Neural progenitor cell (in vitro differentiated cells): ENCODE data around the gene RAB15. TPM values are rescaled to one million over a fixed set of nuclear protein-coding genes. Genes with fewer than 3 reads are reported as not detected.

Experiments
- DNase-seq: peaks from one replicate; pipeline ENCODE4 v3.0.0-alpha.2; 2016; ENCODE audit warnings: low spot score
- H2AFZ ChIP-seq: fragments of 200-600 bp; sonication (generic); replicated peaks from 2 replicates; pipeline ENCODE4 v1.6.1; 2016; ENCODE audit warnings: antibody characterized with exemption
- H3F3A ChIP-seq: fragments of 200-600 bp; sonication (generic); 2 replicates; pipeline ENCODE4 v1.6.1; 2016; ENCODE audit warnings: antibody characterized with exemption, low read depth
- H3K27ac ChIP-seq: fragments of 200-600 bp; sonication (generic); 2 replicates; pipeline ENCODE4 v1.5.1; 2016; ENCODE audit warnings: mild to moderate bottlenecking
- H3K27me3 ChIP-seq: fragments of 200-600 bp; sonication (generic); 2 replicates; pipeline ENCODE4 v1.6.1; 2016; ENCODE audit warnings: mild to moderate bottlenecking, moderate library complexity
- H3K36me3 ChIP-seq: fragments of 200-600 bp; sonication (generic); 2 replicates; pipeline ENCODE4 v1.5.1; 2016
- H3K4me1 ChIP-seq: fragments of 200-600 bp; sonication (generic); 2 replicates; pipeline ENCODE4 v1.6.1; 2016; ENCODE audit warnings: mixed run types
- H3K4me2 ChIP-seq: fragments of 200-600 bp; sonication (generic); 2 replicates; pipeline ENCODE4 v1.6.1; 2016
- H3K4me3 ChIP-seq: fragments of 200-600 bp; sonication (generic); 2 replicates; pipeline ENCODE4 v1.5.1; 2016
- H3K79me2 ChIP-seq: fragments of 200-600 bp; sonication (generic); 2 replicates; pipeline ENCODE4 v1.6.1; 2016; ENCODE audit warnings: low read depth
- H3K9ac ChIP-seq: fragments of 200-600 bp; sonication (generic); 2 replicates; pipeline ENCODE4 v1.6.1; 2016
- H3K9me3 ChIP-seq: fragments of 200-600 bp; sonication (generic); 2 replicates; pipeline ENCODE4 v1.5.1; 2016; ENCODE audit warnings: low read depth
- H4K20me1 ChIP-seq: fragments of 200-600 bp; sonication (generic); 2 replicates; pipeline ENCODE4 v1.6.1; 2016; ENCODE audit warnings: low read depth
- H3K27ac Mint-ChIP-seq: 3 replicates; pipeline ENCODE4 v1.8.0; 2021; ENCODE audit warnings: mixed read lengths
- H3K27me3 Mint-ChIP-seq: 2 replicates; pipeline ENCODE4 v1.8.0; 2022; ENCODE audit warnings: low read depth, mild to moderate bottlenecking, inconsistent platforms, moderate library complexity, mixed read lengths; ENCODE audit not compliant: insufficient read depth
- H3K36me3 Mint-ChIP-seq: 3 replicates; pipeline ENCODE4 v1.8.0; 2021; ENCODE audit warnings: mixed read lengths
- H3K4me1 Mint-ChIP-seq: 3 replicates; pipeline ENCODE4 v1.8.0; 2021; ENCODE audit warnings: mixed read lengths
- H3K4me3 Mint-ChIP-seq: 3 replicates; pipeline ENCODE4 v1.8.0; 2021; ENCODE audit warnings: mild to moderate bottlenecking, moderate library complexity, mixed read lengths
- H3K9me3 Mint-ChIP-seq: 3 replicates; pipeline ENCODE4 v1.8.0; 2020; ENCODE audit warnings: mixed read lengths
- CTCF ChIP-seq: fragments of 200-600 bp; sonication (generic); IDR thresholded peaks from 2 replicates; pipeline ENCODE4 v1.5.1; 2017; ENCODE audit warnings: antibody characterized with exemption, mild to moderate bottlenecking
- EZH2 ChIP-seq: fragments of 200-600 bp; sonication (generic); IDR thresholded peaks from 2 replicates; pipeline ENCODE4 v1.6.1; 2017; ENCODE audit warnings: antibody characterized with exemption, mild to moderate bottlenecking, moderate library complexity
- EZH2phosphoT487 ChIP-seq: fragments of 200-600 bp; sonication (generic); IDR thresholded peaks from 2 replicates; pipeline ENCODE4 v1.6.1; 2017; ENCODE audit warnings: antibody characterized with exemption
- total RNA-seq: library from RNA; depleted of rRNA; stranded (reverse); fragments of >200 nt; gene quantifications from 2 replicates; pipeline ENCODE4 v1.2.3, GENCODE V29; 2015; ENCODE audit warnings: low replicate concordance

Gene RAB15
- total RNA-seq, 1 donor from 2014 or later, result 12.2 TPM

DNA sequence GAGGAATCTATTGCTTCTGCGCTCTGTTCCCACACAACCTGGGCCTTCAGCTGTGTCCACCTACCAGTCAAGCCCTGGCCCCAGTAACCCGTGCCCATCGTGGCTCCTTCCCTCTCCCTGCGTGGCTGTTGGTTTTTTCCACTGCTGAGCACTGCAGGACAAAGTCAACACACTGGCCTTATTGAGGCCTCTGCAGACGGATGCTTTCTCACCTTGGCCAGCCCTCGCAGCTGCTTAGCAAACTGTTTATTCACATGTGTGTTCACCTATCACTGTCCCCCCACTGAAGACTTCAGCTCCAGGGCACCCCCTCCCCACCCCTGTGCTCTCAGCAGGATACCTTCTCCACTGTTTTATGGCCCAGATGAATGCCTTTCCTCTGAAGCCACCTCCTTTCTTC is 16.8 kb downstream of the RAB15 start:
- no peak overlapping the region for H2AFZ ChIP-seq
- no peaks in the 10 kb centered on the region for H3K27me3 ChIP-seq
- H3K36me3 ChIP-seq, result no peaks in the 10 kb centered on the region
- no peak overlapping the region for H3K9ac ChIP-seq
- H3K4me1 ChIP-seq, result peaks cover 4% of the 10 kb centered on the region
- no peaks in the 10 kb centered on the region for H3F3A ChIP-seq
- no peaks in the 10 kb centered on the region for H3K4me1 Mint-ChIP-seq
- H3K36me3 Mint-ChIP-seq, result peaks cover 5% of the 10 kb centered on the region
- no peak overlapping the region for H3K4me3 ChIP-seq
- H3K4me3 Mint-ChIP-seq, result no peak overlapping the region
- no peak overlapping the region for H3K27ac Mint-ChIP-seq
- H3K27me3 Mint-ChIP-seq, result no peaks in the 10 kb centered on the region
- peaks cover 5% of the 10 kb centered on the region for H4K20me1 ChIP-seq
- H3K9me3 ChIP-seq, result no peaks in the 10 kb centered on the region
- H3K27ac ChIP-seq, result no peak overlapping the region
- no peaks in the 10 kb centered on the region for H3K79me2 ChIP-seq
- no peaks in the 10 kb centered on the region for H3K9me3 Mint-ChIP-seq
- TF ChIP-seq EZH2 (no peak), CTCF (no peak), EZH2phosphoT487 (no peak)
- DNase-seq, result no peak
- H3K4me2 ChIP-seq, result no peak overlapping the region

DNA sequence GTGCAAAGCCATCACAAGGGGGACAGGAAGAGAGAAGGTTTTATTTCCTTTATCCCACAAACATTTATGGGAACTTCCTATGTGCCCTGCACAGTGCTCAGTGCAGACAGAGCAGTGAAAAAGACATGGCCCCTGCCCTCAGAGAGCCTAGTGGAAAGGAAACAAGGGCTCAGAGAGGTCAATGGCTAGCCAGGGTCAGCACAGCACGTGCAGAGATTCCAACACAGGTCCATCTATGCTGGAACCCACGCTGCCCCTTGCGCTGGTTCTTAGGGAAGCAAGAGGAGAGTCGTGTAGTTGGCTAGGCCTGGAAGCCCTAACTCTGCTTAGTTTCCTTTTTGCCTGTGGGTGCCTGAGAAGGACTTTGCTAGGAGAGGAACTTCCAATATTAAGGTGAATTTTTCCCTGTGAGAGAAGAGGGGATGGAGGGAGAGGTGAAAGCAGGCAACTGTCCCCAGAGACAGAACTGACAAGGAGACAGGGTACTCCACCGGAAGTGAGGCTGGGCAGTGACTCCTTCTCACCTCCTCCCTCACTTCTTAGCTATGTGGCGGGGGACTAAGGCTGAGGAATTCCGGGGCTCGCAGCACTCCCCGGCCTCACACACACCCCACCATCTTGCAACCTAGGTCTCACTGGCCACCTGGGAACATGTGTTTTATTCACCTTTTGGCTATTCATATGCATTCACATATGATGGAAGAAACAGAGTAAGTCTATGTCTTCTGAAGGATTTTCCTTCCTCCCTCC is 17.5 kb downstream of the RAB15 start:
- TF ChIP-seq CTCF (no peak), EZH2phosphoT487 (no peak), EZH2 (no peak)
- Histone ChIP-seq H3K4me3 (no peak overlapping the region), H3K4me2 (no peak overlapping the region), H3K4me1 (no peaks in the 10 kb centered on the region), H2AFZ (no peak overlapping the region), H3F3A (no peaks in the 10 kb centered on the region), H3K27ac (no peak overlapping the region), H3K9ac (no peak overlapping the region), H3K9me3 (no peaks in the 10 kb centered on the region), H4K20me1 (peaks cover 5% of the 10 kb centered on the region), H3K79me2 (no peaks in the 10 kb centered on the region), H3K36me3 (no peaks in the 10 kb centered on the region), H3K27me3 (no peaks in the 10 kb centered on the region)
- no peak overlapping the region for H3K4me3 Mint-ChIP-seq
- H3K36me3 Mint-ChIP-seq, result peaks cover 6% of the 10 kb centered on the region
- no peak for DNase-seq
- H3K27ac Mint-ChIP-seq, result no peak overlapping the region
- H3K9me3 Mint-ChIP-seq, result no peaks in the 10 kb centered on the region
- H3K27me3 Mint-ChIP-seq, result no peaks in the 10 kb centered on the region
- no peaks in the 10 kb centered on the region for H3K4me1 Mint-ChIP-seq

DNA sequence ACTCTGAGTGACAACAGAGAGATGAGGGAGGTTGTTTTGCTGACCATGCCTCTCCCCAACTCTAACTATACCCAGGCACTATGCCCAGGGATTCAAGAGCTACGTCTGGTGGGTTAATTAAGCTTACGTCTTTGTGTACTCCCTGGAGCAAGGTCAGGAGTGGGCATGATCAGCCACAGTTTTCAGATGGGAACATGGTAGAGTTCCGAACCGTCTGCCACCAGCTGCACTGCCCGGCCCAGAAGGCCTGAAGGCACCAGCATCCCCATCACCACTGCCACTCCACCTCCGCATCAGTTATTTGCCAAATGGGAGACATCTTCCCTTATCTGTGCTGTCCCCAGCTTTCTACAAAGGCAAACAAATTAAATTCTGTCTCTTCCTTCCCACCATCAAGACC is 18.5 kb downstream of the RAB15 start:
- Mint-ChIP-seq H3K4me3 (no peak overlapping the region), H3K36me3 (peaks cover 9% of the 10 kb centered on the region), H3K9me3 (no peaks in the 10 kb centered on the region), H3K4me1 (no peaks in the 10 kb centered on the region), H3K27me3 (no peaks in the 10 kb centered on the region), H3K27ac (no peak overlapping the region)
- Histone ChIP-seq H3F3A (no peaks in the 10 kb centered on the region), H3K27me3 (no peaks in the 10 kb centered on the region), H3K4me2 (no peak overlapping the region), H3K9ac (no peak overlapping the region), H4K20me1 (peaks cover 5% of the 10 kb centered on the region), H3K9me3 (no peaks in the 10 kb centered on the region), H3K4me3 (no peak overlapping the region), H3K79me2 (no peaks in the 10 kb centered on the region), H3K27ac (no peak overlapping the region), H3K4me1 (no peaks in the 10 kb centered on the region), H2AFZ (no peak overlapping the region), H3K36me3 (no peaks in the 10 kb centered on the region)
- TF ChIP-seq EZH2 (no peak), CTCF (no peak), EZH2phosphoT487 (no peak)
- DNase-seq, result no peak
